HG02938 (cell line): Measurements from ENCODE around the gene ARHGEF26.

Experiments
- ATAC-seq: cut with Tn5 transposase; IDR thresholded peaks from one replicate; pipeline ENCODE4 v1.9.1; 2021; ENCODE audit warnings: mild to moderate bottlenecking, moderate library complexity; ENCODE audit not compliant: unreplicated experiment

ARHGEF26 gene

GRCh38 chr3:154152741-154153140, 31.6 kb downstream of the ARHGEF26 start:
- no peak for ATAC-seq

GRCh38 chr3:154156530-154156929, 35.3 kb downstream of the ARHGEF26 start:
- ATAC-seq = no peak

- no peak for ATAC-seq
Measured at GRCh38 chr3:154161806-154162205, 40.6 kb downstream of the ARHGEF26 start.

GRCh38 chr3:154164387-154164786, 43.2 kb downstream of the ARHGEF26 start:
- ATAC-seq = no peak

GRCh38 chr3:154168998-154169795, 48.0 kb downstream of the ARHGEF26 start:
- no peak for ATAC-seq

- no peak for ATAC-seq
Measured at GRCh38 chr3:154169796-154170110, 48.6 kb downstream of the ARHGEF26 start.

GRCh38 chr3:154170300-154170699, 49.1 kb downstream of the ARHGEF26 start:
- ATAC-seq = no peak

- no peak for ATAC-seq
Measured at GRCh38 chr3:154175041-154175440, 53.9 kb downstream of the ARHGEF26 start.

GRCh38 chr3:154176036-154176435, 54.8 kb downstream of the ARHGEF26 start:
- no peak for ATAC-seq

- ATAC-seq = no peak
Measured at GRCh38 chr3:154177406-154177805, 56.2 kb downstream of the ARHGEF26 start.

- no peak for ATAC-seq
Measured at GRCh38 chr3:154178172-154178571, 57.0 kb downstream of the ARHGEF26 start.

- no peak for ATAC-seq
Measured at GRCh38 chr3:154180836-154181691, 59.9 kb downstream of the ARHGEF26 start.

- no peak for ATAC-seq
Measured at GRCh38 chr3:154182322-154182922, 61.2 kb downstream of the ARHGEF26 start.

- ATAC-seq = no peak
Measured at GRCh38 chr3:154182975-154183374, 61.8 kb downstream of the ARHGEF26 start.

GRCh38 chr3:154184582-154184981, 63.4 kb downstream of the ARHGEF26 start:
- no peak for ATAC-seq

GRCh38 chr3:154188437-154188836, 67.2 kb downstream of the ARHGEF26 start:
- ATAC-seq = no peak

GRCh38 chr3:154188846-154189245, 67.7 kb downstream of the ARHGEF26 start:
- no peak for ATAC-seq

- ATAC-seq = no peak
Measured at GRCh38 chr3:154191520-154191919, 70.3 kb downstream of the ARHGEF26 start.

- ATAC-seq = no peak
Measured at GRCh38 chr3:154192225-154192624, 71.0 kb downstream of the ARHGEF26 start.

- no peak for ATAC-seq
Measured at GRCh38 chr3:154193000-154193615, 71.9 kb downstream of the ARHGEF26 start.

- no peak for ATAC-seq
Measured at GRCh38 chr3:154194877-154195276, 73.7 kb downstream of the ARHGEF26 start.
